Naive thymus-derived CD4-positive, alpha-beta T cell (primary cell): ENCODE measurements around the gene LRMDA. TPM values are rescaled to one million over a fixed set of nuclear protein-coding genes. Genes with fewer than 3 reads are reported as not detected.

ENCODE experiments used
- ATAC-seq: fragments of 150-1000 bp; cut with Tn5 transposase; 2 replicates; pipeline ENCODE4 v1.10.0; 2021; ENCODE audit warnings: mild to moderate bottlenecking, moderate library complexity
- CTCF ChIA-PET: fragments of 350-600 bp; sonication (Branson Sonifier 250); formaldehyde crosslinking; loops from one replicate; lab custom pipeline; 2021; ENCODE audit warnings: antibody characterized with exemption; lab: Charles Lee
- POLR2A ChIA-PET: fragments of 350-600 bp; sonication (Branson Sonifier 250); formaldehyde crosslinking; loops from one replicate; lab custom pipeline; 2021; ENCODE audit warnings: antibody characterized with exemption, inconsistent platforms; lab: Charles Lee
- DNase-seq, 9 donors: peaks; one replicate each; pipeline versions ENCODE4 v3.0.0 to v3.0.0-alpha.2; 2020 to 2022; ENCODE audit warnings: mixed read lengths in 1 of 9
- H3K27ac ChIP-seq: one replicate; pipeline ENCODE4 v1.7.0; 2013; ENCODE audit warnings: mild to moderate bottlenecking, low read depth, low read length, moderate library complexity
- H3K27me3 ChIP-seq, 2 donors: one replicate each; pipeline ENCODE4 v1.7.0; 2013; ENCODE audit warnings: low read length in 2 of 2, mild to moderate bottlenecking in 2 of 2, moderate library complexity in 2 of 2; ENCODE audit not compliant: control insufficient read depth in 2 of 2, insufficient read depth in 2 of 2
- H3K36me3 ChIP-seq, 3 experiments: 1 replicate in 2 of 3; 2 replicates in 1 of 3; pipeline ENCODE4 v1.7.0; 2013; ENCODE audit warnings: low read length in 3 of 3, mild to moderate bottlenecking in 3 of 3, moderate library complexity in 1 of 3; ENCODE audit not compliant: insufficient read depth in 3 of 3, control insufficient read depth in 2 of 3
- H3K4me1 ChIP-seq, 2 donors: one replicate each; pipeline ENCODE4 v1.7.0; 2013; ENCODE audit warnings: low read length in 2 of 2, mild to moderate bottlenecking in 2 of 2, moderate library complexity in 1 of 2; ENCODE audit not compliant: control insufficient read depth in 2 of 2, insufficient read depth in 2 of 2
- H3K4me3 ChIP-seq: 2 replicates; pipeline ENCODE4 v1.7.0; 2013; ENCODE audit warnings: mild to moderate bottlenecking, low read length
- H3K9me3 ChIP-seq, 3 experiments: 1 replicate in 2 of 3; 2 replicates in 1 of 3; pipeline ENCODE4 v1.7.0; 2013; ENCODE audit warnings: low read length in 3 of 3; ENCODE audit not compliant: control insufficient read depth in 2 of 3
- H3K27ac Mint-ChIP-seq, 9 donors: one replicate each; pipeline ENCODE4 v1.8.0; 2020 to 2022; ENCODE audit warnings: mixed read lengths in 9 of 9, mild to moderate bottlenecking in 8 of 9, moderate library complexity in 5 of 9, inconsistent platforms in 2 of 9
- H3K27me3 Mint-ChIP-seq, 5 donors: one replicate each; pipeline ENCODE4 v1.8.0; 2021 to 2022; ENCODE audit warnings: mixed read lengths in 5 of 5, mild to moderate bottlenecking in 1 of 5
- H3K36me3 Mint-ChIP-seq, 5 donors: one replicate each; pipeline ENCODE4 v1.8.0; 2020 to 2022; ENCODE audit warnings: mixed read lengths in 5 of 5, mild to moderate bottlenecking in 3 of 5, inconsistent platforms in 1 of 5
- H3K4me1 Mint-ChIP-seq, 7 donors: one replicate each; pipeline ENCODE4 v1.8.0; 2020 to 2022; ENCODE audit warnings: mixed read lengths in 7 of 7, mild to moderate bottlenecking in 3 of 7, inconsistent platforms in 1 of 7
- H3K4me3 Mint-ChIP-seq, 10 donors: one replicate each; pipeline ENCODE4 v1.8.0; 2020 to 2022; ENCODE audit warnings: mild to moderate bottlenecking in 10 of 10, mixed read lengths in 10 of 10, moderate library complexity in 6 of 10, inconsistent platforms in 2 of 10
- H3K9me3 Mint-ChIP-seq, 11 donors: one replicate each; pipeline ENCODE4 v1.8.0; 2020 to 2022; ENCODE audit warnings: mixed read lengths in 11 of 11, mild to moderate bottlenecking in 4 of 11, inconsistent platforms in 1 of 11, moderate library complexity in 1 of 11
- intact Hi-C, 2 donors: fragments of 100-400 bp; cut with micrococcal nuclease; formaldehyde crosslinking; loops; one replicate each; pipeline ENCODE4 v1.15.1; 2023
- polyA plus RNA-seq, 2 donors: library from polyadenylated mRNA; unstranded; fragments of 300-500 nt; fragmentation: Illumina TruSeq; gene quantifications; one replicate each; pipeline ENCODE4 v1.2.3, GENCODE V29; 2021
- total RNA-seq, 6 experiments: library from RNA in 5 of 6; stranded (reverse) in 5 of 6; gene quantifications; 1 replicate in 5 of 6; 2 replicates in 1 of 6; pipeline ENCODE4 v1.2.3 and lab custom pipeline; 2021 to 2026

The LRMDA gene
- total and polyA plus RNA-seq, 7 experiments from 2014 or later, result 0.57 to 14.9 (median 3.0) TPM; not detected in 4

GRCh38 chr10:76114581-76115001, 683.2 kb downstream of the LRMDA start:
- H3K27ac Mint-ChIP-seq, result no peak overlapping the region
- H3K27me3 Mint-ChIP-seq, result peaks cover 0 to 8% (median 5%) of the 10 kb centered on the region in 5 donors
- H3K4me3 Mint-ChIP-seq, result no peak overlapping the region
- Histone ChIP-seq H3K27ac (no peak overlapping the region), H3K9me3 (no peaks in the 10 kb centered on the region), H3K4me3 (no peak overlapping the region), H3K27me3 (no peaks in the 10 kb centered on the region), H3K36me3 (no peaks in the 10 kb centered on the region), H3K4me1 (no peaks in the 10 kb centered on the region)
- POLR2A ChIA-PET, result no interaction called here
- CTCF ChIA-PET, result no interaction called here
- peaks cover 0 to 6% (median 0%) of the 10 kb centered on the region in 11 donors for H3K9me3 Mint-ChIP-seq
- intact Hi-C loops, result no loop called here
- H3K4me1 Mint-ChIP-seq, result no peaks in the 10 kb centered on the region
- H3K36me3 Mint-ChIP-seq, result no peaks in the 10 kb centered on the region
- DNase-seq, result no peak
- ATAC-seq, result no peak

- no peaks in the 10 kb centered on the region for H3K36me3 Mint-ChIP-seq
Observed at GRCh38 chr10:76115131-76115470, 683.7 kb downstream of the LRMDA start.

GRCh38 chr10:76115471-76116155, 684.2 kb downstream of the LRMDA start:
- Histone ChIP-seq H3K9me3 (no peaks in the 10 kb centered on the region), H3K4me1 (no peaks in the 10 kb centered on the region), H3K4me3 (no peak overlapping the region), H3K27ac (no peak overlapping the region), H3K36me3 (no peaks in the 10 kb centered on the region), H3K27me3 (no peaks in the 10 kb centered on the region)
- CTCF ChIA-PET, result no interaction called here
- Mint-ChIP-seq H3K36me3 (no peaks in the 10 kb centered on the region), H3K9me3 (peaks cover 0 to 4% (median 0%) of the 10 kb centered on the region in 11 donors), H3K4me3 (no peak overlapping the region), H3K4me1 (no peaks in the 10 kb centered on the region), H3K27ac (no peak overlapping the region), H3K27me3 (peaks cover 0 to 9% (median 8%) of the 10 kb centered on the region in 5 donors)
- POLR2A ChIA-PET, result no interaction called here
- no peak for DNase-seq
- intact Hi-C loops, result no loop called here
- no peak for ATAC-seq

More at GRCh38 chr10:76115131-76115470, 683.7 kb downstream of the LRMDA start:
- no peak overlapping the region for H3K27ac ChIP-seq
- no peaks in the 10 kb centered on the region for H3K27me3 ChIP-seq
- intact Hi-C loops, result no loop called here
- no peak overlapping the region for H3K4me3 ChIP-seq
- H3K27ac Mint-ChIP-seq, result no peak overlapping the region
- peaks cover 0 to 8% (median 5%) of the 10 kb centered on the region in 5 donors for H3K27me3 Mint-ChIP-seq
- no peak for ATAC-seq
- CTCF ChIA-PET, result no interaction called here
- no peak overlapping the region for H3K4me3 Mint-ChIP-seq
- DNase-seq, result no peak
- H3K36me3 ChIP-seq, result no peaks in the 10 kb centered on the region
- H3K9me3 Mint-ChIP-seq, result peaks cover 0 to 4% (median 0%) of the 10 kb centered on the region in 11 donors
- H3K4me1 ChIP-seq, result no peaks in the 10 kb centered on the region
- POLR2A ChIA-PET, result no interaction called here
- no peaks in the 10 kb centered on the region for H3K4me1 Mint-ChIP-seq
- no peaks in the 10 kb centered on the region for H3K9me3 ChIP-seq

- H3K4me1 ChIP-seq, result no peaks in the 10 kb centered on the region
- H3K4me3 ChIP-seq, result no peak overlapping the region
- Mint-ChIP-seq H3K9me3 (peaks cover 0 to 3% (median 0%) of the 10 kb centered on the region in 11 donors), H3K36me3 (no peaks in the 10 kb centered on the region), H3K27ac (no peak overlapping the region), H3K4me1 (no peaks in the 10 kb centered on the region), H3K27me3 (peaks cover 0 to 14% (median 7%) of the 10 kb centered on the region in 5 donors), H3K4me3 (no peak overlapping the region)
- ChIA-PET CTCF (no interaction called here), POLR2A (no interaction called here)
- intact Hi-C loops, result no loop called here
- H3K27me3 ChIP-seq, result no peaks in the 10 kb centered on the region
- H3K9me3 ChIP-seq, result no peaks in the 10 kb centered on the region
- H3K27ac ChIP-seq, result no peak overlapping the region
- no peak for ATAC-seq
- no peak for DNase-seq
- H3K36me3 ChIP-seq, result no peaks in the 10 kb centered on the region
Observed at GRCh38 chr10:76116523-76116922, 685.1 kb downstream of the LRMDA start.

- no peaks in the 10 kb centered on the region for H3K27me3 ChIP-seq
- no peak overlapping the region for H3K4me3 Mint-ChIP-seq
- peaks cover 0 to 1% (median 0%) of the 10 kb centered on the region in 7 donors for H3K4me1 Mint-ChIP-seq
- H3K27ac Mint-ChIP-seq, result no peak overlapping the region
- H3K36me3 Mint-ChIP-seq, result no peaks in the 10 kb centered on the region
- ATAC-seq (no peak), DNase-seq (no peak)
- ChIA-PET CTCF (no interaction called here), POLR2A (no interaction called here)
- peaks cover 0 to 14% (median 7%) of the 10 kb centered on the region in 5 donors for H3K27me3 Mint-ChIP-seq
- no peaks in the 10 kb centered on the region for H3K9me3 ChIP-seq
- H3K4me1 ChIP-seq, result no peaks in the 10 kb centered on the region
- H3K9me3 Mint-ChIP-seq, result peaks cover 0 to 2% (median 0%) of the 10 kb centered on the region in 11 donors
- H3K4me3 ChIP-seq, result no peak overlapping the region
- H3K27ac ChIP-seq, result no peak overlapping the region
- H3K36me3 ChIP-seq, result no peaks in the 10 kb centered on the region
- intact Hi-C loops, result no loop called here
Observed at GRCh38 chr10:76117949-76118348, 686.5 kb downstream of the LRMDA start.

- no peak overlapping the region for H3K27ac ChIP-seq
- peaks cover 0 to 14% (median 7%) of the 10 kb centered on the region in 5 donors for H3K27me3 Mint-ChIP-seq
- H3K4me1 ChIP-seq, result no peaks in the 10 kb centered on the region
- intact Hi-C loops, result no loop called here
- no peak overlapping the region for H3K4me3 Mint-ChIP-seq
- no peaks in the 10 kb centered on the region for H3K27me3 ChIP-seq
- no peaks in the 10 kb centered on the region for H3K36me3 ChIP-seq
- ChIA-PET CTCF (no interaction called here), POLR2A (no interaction called here)
- H3K36me3 Mint-ChIP-seq, result no peaks in the 10 kb centered on the region
- DNase-seq, result no peak
- no peak for ATAC-seq
- H3K4me1 Mint-ChIP-seq, result peaks cover 0 to 4% (median 0%) of the 10 kb centered on the region in 7 donors
- no peak overlapping the region for H3K27ac Mint-ChIP-seq
- peaks cover 0 to 4% (median 0%) of the 10 kb centered on the region in 11 donors for H3K9me3 Mint-ChIP-seq
- no peak overlapping the region for H3K4me3 ChIP-seq
- no peaks in the 10 kb centered on the region for H3K9me3 ChIP-seq
Observed at GRCh38 chr10:76119036-76119435, 687.6 kb downstream of the LRMDA start.

GRCh38 chr10:76119515-76119914, 688.1 kb downstream of the LRMDA start:
- no peaks in the 10 kb centered on the region for H3K36me3 ChIP-seq
- ChIA-PET POLR2A (no interaction called here), CTCF (interaction anchor here (1.0 kb wide), 1 partner anchor 22 kb away, joined by 3 read pairs; no protein-coding TSS in a partner anchor)
- no peaks in the 10 kb centered on the region for H3K4me1 ChIP-seq
- no peaks in the 10 kb centered on the region for H3K9me3 ChIP-seq
- Mint-ChIP-seq H3K9me3 (peaks cover 0 to 4% (median 0%) of the 10 kb centered on the region in 11 donors), H3K4me3 (no peak overlapping the region), H3K27me3 (peaks cover 0 to 14% (median 7%) of the 10 kb centered on the region in 5 donors), H3K36me3 (no peaks in the 10 kb centered on the region), H3K27ac (no peak overlapping the region), H3K4me1 (peaks cover 0 to 5% (median 0%) of the 10 kb centered on the region in 7 donors)
- H3K27me3 ChIP-seq, result no peaks in the 10 kb centered on the region
- H3K27ac ChIP-seq, result no peak overlapping the region
- DNase-seq (no peak), ATAC-seq (no peak)
- H3K4me3 ChIP-seq, result no peak overlapping the region
- intact Hi-C loops, result no loop called here
